ENCODE results near the gene HTR2B. TPM values are rescaled to one million over a fixed set of nuclear protein-coding genes. Genes with fewer than 3 reads are reported as not detected.
A peak's percentile ranks its signal among the peaks of the same experiment; 100 is the strongest.

HTR2B gene
- total RNA-seq, 1 donor from 2014 or later = not detected

DNA sequence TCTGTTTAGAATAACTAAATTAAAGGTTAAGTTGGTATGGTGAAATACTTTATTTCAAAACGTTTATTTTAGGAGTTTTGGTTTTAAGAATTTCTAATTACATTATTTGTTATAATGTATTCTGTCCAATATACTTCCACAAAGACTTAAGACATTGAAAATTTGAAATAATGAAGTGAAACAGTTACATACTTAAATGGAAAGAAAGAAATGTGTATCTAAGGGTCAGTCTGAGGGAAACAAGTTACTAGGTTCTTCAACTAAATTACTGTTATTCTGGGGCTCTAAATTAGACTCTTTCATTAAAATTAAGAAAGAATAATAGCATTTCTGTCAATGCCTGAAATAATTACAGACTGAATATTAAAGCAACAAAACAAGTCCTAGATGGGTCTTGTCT, 7.7 kb downstream of the HTR2B start:
- H3K36me3 Mint-ChIP-seq = peaks cover 9% of the 10 kb centered on the region
- H3K27me3 Mint-ChIP-seq = no peaks in the 10 kb centered on the region
- DNase-seq (ENCODE audit: extremely low spot score, unreplicated experiment) = no peak
- H3K4me3 Mint-ChIP-seq = no peak overlapping the region
- no peak overlapping the region for H3K27ac Mint-ChIP-seq
- TF ChIP-seq, protein P1, sequence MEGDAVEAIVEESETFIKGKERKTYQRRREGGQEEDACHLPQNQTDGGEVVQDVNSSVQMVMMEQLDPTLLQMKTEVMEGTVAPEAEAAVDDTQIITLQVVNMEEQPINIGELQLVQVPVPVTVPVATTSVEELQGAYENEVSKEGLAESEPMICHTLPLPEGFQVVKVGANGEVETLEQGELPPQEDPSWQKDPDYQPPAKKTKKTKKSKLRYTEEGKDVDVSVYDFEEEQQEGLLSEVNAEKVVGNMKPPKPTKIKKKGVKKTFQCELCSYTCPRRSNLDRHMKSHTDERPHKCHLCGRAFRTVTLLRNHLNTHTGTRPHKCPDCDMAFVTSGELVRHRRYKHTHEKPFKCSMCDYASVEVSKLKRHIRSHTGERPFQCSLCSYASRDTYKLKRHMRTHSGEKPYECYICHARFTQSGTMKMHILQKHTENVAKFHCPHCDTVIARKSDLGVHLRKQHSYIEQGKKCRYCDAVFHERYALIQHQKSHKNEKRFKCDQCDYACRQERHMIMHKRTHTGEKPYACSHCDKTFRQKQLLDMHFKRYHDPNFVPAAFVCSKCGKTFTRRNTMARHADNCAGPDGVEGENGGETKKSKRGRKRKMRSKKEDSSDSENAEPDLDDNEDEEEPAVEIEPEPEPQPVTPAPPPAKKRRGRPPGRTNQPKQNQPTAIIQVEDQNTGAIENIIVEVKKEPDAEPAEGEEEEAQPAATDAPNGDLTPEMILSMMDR (conservative IDR thresholded peaks at IDR 0.05) = no peak
- H3K4me1 Mint-ChIP-seq (ENCODE audit: unreplicated experiment) = peaks cover 6% of the 10 kb centered on the region
- no peaks in the 10 kb centered on the region for H3K9me3 Mint-ChIP-seq

DNA sequence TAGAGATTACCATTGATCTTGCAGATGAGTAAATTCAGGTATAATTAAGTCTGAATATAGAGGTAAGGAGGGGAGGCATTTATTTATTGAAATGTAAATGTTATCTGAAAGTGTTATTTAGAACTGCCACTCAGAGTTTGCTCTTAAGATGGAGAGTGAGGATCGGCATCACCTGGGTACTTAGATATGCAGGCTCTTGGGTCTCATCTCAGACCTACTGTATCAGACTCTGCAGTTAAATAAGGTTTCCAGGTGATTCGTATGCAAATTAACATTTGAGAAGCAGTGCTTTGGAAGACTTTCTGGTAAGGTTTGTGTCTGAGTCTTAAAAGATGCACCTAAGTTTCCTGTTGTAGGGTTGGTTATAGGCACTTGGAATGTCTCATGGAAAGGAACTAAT, 9.2 kb downstream of the HTR2B start:
- no peak overlapping the region for H3K27ac Mint-ChIP-seq
- H3K4me3 Mint-ChIP-seq = no peak overlapping the region
- no peaks in the 10 kb centered on the region for H3K9me3 Mint-ChIP-seq
- TF ChIP-seq, protein P1 (conservative IDR thresholded peaks at IDR 0.05) = no peak
- H3K36me3 Mint-ChIP-seq = peaks cover 14% of the 10 kb centered on the region
- no peak for DNase-seq (ENCODE audit: extremely low spot score, unreplicated experiment)
- peaks cover 6% of the 10 kb centered on the region for H3K4me1 Mint-ChIP-seq (ENCODE audit: unreplicated experiment)
- H3K27me3 Mint-ChIP-seq = no peaks in the 10 kb centered on the region

DNA sequence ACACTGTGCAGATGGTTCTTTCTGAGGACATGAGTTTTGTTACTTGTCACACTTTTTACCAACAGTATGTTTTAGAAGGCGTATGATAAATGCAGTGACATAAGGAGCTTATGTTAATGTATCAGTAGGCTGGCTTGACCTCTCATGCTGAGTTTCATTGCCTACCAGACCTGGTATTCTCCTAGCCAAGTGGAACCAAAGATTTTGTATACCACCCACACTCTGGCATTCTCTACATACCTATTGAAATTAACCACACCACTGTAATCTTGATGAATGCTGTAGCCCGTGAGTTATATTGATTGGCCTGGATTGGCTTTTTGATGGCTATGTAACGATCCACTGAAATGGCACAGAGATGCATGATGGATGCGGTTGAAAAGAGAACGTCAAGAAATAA, 11.4 kb downstream of the HTR2B start:
- Mint-ChIP-seq H3K4me1 (ENCODE audit: unreplicated experiment) (peaks cover 6% of the 10 kb centered on the region), H3K9me3 (no peaks in the 10 kb centered on the region), H3K36me3 (peaks cover 22% of the 10 kb centered on the region), H3K27ac (no peak overlapping the region), H3K4me3 (no peak overlapping the region), H3K27me3 (no peaks in the 10 kb centered on the region)
- TF ChIP-seq, protein P1 (conservative IDR thresholded peaks at IDR 0.05) = no peak
- DNase-seq (ENCODE audit: extremely low spot score, unreplicated experiment) = no peak

DNA sequence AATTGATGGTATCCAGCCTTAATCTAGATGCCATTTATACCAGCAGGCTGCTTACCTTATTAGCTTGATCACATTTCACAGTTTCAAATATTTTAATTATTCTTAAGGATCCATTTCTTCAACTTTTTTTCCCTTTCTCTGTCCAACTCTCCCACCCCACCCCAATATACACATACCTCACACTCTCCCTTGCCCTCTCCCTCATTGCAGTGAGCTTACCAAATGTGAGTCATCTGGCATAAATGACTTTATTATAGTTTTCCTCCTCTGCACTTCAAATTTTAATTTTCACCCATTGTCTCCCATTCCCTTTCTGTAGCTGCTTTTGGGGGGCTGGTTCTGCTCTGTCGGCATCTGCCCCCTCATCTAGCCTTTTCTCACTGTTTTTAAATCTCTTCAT, 12.9 kb downstream of the HTR2B start:
- H3K4me3 Mint-ChIP-seq = no peak overlapping the region
- no peaks in the 10 kb centered on the region for H3K9me3 Mint-ChIP-seq
- H3K36me3 Mint-ChIP-seq = peaks cover 25% of the 10 kb centered on the region
- no peak for DNase-seq (ENCODE audit: extremely low spot score, unreplicated experiment)
- H3K27me3 Mint-ChIP-seq = no peaks in the 10 kb centered on the region
- no peaks in the 10 kb centered on the region for H3K4me1 Mint-ChIP-seq (ENCODE audit: unreplicated experiment)
- TF ChIP-seq, protein P1 (conservative IDR thresholded peaks at IDR 0.05) = no peak
- H3K27ac Mint-ChIP-seq = no peak overlapping the region

DNA sequence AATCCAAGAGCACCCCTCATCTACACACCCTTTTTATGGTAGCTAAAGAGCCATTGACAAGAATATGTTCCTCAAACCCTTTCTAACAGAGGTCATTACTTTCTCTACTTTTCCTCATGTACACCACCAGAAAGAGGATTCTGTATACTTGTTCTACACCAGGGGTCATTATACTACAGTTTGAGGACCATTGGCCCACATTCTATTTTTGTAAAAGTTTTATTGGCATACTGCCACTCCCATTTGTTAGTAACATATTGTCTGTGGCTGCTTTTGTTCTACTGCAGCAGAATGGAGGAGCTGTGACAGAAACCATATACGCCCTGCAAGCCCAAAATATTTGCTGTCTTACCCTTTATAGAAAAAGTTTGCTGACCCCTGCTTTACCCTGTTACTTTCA, 14.3 kb downstream of the HTR2B start:
- Mint-ChIP-seq H3K4me1 (ENCODE audit: unreplicated experiment) (no peaks in the 10 kb centered on the region), H3K36me3 (peaks cover 25% of the 10 kb centered on the region), H3K9me3 (no peaks in the 10 kb centered on the region), H3K4me3 (no peak overlapping the region), H3K27me3 (no peaks in the 10 kb centered on the region), H3K27ac (no peak overlapping the region)
- TF ChIP-seq, protein P1 (conservative IDR thresholded peaks at IDR 0.05) = no peak
- DNase-seq (ENCODE audit: extremely low spot score, unreplicated experiment) = no peak

DNA sequence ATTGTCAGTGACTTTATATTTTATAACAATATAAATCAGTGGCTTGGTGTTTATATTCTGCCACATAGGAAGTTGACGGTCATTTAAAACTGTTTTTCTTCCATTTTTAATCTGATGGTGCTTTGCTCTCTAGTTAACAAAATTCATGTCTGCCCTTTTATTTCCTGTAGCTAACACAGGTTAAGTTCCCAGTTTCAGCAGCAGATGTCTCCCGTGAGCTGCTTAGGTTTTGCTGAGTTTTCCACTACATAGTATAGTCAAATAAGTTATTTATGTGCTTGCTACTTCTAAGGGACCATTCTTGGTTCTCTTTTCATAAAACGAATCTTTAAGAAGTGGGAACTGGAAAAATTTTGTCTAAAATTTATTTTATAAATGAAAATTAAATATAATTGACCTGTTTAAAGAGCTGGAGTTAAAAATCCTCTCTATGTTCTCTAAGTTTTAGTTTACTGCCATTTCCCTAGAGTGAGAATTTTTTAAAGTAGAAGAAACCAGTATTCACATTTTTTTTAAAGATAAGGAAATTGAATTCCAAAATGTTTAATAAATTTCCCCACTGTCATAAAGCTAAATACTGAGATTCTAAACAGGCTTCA, 20.6 kb downstream of the HTR2B start:
- Mint-ChIP-seq H3K4me3 (no peak overlapping the region), H3K27me3 (no peaks in the 10 kb centered on the region), H3K4me1 (ENCODE audit: unreplicated experiment) (no peaks in the 10 kb centered on the region), H3K27ac (no peak overlapping the region), H3K9me3 (peaks cover 6% of the 10 kb centered on the region), H3K36me3 (peaks cover 32% of the 10 kb centered on the region)
- no peak for DNase-seq (ENCODE audit: extremely low spot score, unreplicated experiment)
- TF ChIP-seq, protein P1 (conservative IDR thresholded peaks at IDR 0.05) = peak; percentile 87

Measured in type B pancreatic cell (in vitro differentiated cells).